ENCODE measurements around the gene KIF5C.
"Not testable (repeated sequence)": the region's sequence is repeated elsewhere in the genome, so short reads cannot be mapped to it uniquely, and the experiment has no call there.

KIF5C gene

DNA sequence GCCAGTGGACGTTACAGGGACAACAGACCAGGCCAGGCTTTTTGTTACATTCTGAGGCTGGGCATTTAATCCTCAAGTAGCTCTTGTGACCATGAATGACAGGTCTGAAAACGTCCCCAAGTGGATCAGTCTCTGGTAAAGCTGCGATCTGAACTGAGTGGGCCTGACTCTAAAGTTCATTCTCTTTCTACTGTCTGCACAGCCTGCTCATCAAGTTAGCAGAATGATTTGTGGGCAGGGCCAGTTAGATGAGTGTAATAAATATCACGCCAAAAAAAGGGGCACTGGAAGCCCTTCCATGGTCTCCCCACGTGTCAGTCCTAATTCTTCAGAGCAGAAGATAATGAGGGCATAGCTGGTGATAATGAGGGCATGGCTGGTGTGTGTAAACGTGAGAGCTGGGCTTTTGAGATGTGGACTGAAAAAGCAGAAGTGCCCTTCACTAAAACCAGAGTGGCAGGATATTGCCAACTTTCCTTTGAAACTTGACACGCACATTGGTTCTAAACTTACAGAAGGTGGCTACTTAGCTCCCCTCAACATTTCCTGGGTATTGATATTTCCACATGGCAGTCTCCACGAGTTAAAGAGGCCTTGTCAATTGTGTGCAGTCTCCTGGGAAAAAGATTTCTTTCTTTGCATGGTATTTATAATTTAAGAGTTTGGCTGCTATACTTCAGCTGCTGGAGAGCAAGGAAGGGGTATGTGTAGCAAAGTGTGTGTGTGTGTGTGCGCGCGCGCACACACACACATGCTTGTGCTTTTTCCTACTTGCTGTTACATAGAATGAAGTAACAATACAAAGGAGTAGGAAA is 90.8 kb downstream of the KIF5C start:
- no peak for DNase-seq (ENCODE audit: low read depth in 2 of 2)

DNA sequence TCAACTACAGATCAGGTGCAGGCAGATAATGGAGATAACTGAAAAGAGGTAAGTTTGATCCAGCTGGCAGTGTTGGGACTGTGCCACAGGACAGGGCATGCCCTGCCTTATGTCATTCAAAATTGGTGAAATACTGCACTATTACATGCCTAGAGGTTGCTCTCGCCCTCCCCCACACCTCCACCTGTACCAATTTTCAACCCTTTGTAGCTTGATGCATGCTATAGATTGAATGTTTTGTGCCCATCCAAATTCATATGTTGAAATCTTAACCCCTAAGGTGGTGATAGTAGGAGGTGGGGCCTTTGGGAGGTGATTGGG is 91.4 kb downstream of the KIF5C start:
- no peak for DNase-seq (ENCODE audit: low read depth in 2 of 2)

DNA sequence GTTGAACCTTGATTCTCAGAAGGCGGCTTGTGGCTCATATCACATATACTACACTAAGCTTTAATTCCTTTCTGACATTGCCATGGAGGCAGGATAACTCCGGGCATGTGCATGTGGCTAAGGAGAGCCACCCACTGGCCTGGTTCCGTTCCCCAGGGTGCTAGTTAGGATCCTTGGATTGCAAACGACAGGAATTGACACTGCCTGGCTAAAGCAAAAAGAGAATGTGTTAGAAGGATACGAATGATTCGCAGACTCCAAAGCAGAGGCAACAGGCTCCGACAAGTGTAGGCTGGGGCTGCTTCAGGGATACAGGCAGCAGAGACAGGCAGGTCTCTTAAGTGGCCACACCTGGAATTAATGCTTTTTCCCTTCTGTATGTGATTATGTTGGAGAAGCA is 92.0 kb downstream of the KIF5C start:
- DNase-seq (ENCODE audit: low read depth in 2 of 2) = no peak

DNA sequence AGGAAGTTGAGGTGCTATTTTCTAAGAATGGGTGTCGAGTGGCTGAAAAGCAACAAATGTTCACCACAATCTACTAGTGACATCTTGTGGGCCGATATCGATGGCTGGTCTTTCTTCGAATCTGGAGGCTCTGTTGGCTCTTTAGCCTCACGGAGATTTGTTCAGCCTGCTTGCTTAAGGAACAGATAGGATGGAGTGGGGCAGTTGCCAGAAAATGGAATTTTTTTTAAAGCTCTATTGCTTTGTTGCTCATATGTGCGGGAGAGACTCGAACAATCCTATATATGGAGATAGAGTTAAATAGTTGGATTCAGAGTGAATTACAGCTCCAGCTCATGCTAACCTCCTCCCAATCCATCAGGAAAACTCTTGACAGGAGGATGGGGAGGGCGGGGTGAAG is 92.6 kb downstream of the KIF5C start:
- DNase-seq (ENCODE audit: low read depth in 2 of 2) = no peak

DNA sequence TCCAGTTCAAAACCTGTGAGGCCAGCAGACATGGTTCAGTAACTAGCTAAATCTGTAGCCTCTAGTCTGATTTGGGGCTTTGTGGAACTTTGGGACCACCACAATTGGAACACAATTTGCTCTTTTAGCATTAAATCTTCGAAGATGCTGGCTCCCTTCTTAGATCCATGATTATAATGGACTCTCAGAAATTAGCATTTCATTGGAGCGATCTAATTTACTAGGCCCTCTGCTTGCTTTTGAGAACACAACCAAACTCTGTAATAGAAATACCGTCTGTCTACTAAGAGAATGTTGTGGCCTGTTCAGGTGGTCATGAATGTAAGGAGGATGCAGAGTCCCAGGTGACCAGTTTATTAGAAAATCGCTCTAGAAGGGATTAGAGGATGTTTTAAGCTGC is 93.3 kb downstream of the KIF5C start:
- no peak for DNase-seq (ENCODE audit: low read depth in 2 of 2)

DNA sequence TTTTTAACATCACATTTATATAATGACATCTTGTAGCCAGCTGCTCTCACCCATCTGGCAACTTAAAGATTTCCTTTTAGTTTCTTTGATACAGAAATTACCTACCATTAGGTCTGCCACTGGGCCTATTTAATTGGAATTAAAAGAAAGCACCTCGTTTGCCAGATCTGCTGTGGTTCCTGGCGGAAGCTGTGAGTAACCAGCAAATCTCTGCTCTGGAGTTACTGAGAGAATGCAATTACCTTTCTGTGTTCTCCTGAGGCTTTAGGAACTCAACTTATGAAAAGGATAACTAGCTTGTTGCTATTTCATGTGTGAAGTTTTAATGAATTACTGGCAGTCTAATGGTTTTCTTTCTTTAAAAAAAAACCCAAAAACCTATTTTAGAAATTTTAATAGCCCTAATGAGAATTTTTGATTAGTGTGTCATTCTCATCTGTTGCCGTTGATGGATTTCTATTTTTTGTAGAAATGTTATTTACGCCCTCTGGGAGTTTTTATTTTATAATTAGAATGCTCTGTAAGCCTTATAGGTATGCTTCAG is 93.8 kb downstream of the KIF5C start:
- no peak for DNase-seq (ENCODE audit: low read depth in 2 of 2)

DNA sequence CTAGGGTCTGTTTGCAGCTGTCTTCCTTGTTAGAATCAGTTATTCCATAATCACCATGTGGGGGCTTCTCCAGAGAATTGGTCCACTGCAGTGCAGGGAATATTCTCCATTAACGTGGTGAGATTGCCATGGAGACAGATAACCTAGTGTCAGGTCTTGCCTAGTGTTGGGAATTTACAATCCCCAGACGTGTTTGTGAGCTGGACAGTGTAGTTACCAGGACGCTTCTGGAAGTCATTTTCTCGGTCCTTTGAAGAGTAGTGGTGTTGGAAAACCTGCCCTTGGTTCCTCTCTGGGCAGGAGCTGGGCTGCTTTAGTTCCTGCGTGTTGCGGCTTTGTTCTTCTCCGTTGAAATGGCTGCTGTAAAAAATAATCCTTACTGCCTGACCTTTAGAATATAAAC is 94.6 kb downstream of the KIF5C start:
- no peak for DNase-seq (ENCODE audit: low read depth in 2 of 2)

DNA sequence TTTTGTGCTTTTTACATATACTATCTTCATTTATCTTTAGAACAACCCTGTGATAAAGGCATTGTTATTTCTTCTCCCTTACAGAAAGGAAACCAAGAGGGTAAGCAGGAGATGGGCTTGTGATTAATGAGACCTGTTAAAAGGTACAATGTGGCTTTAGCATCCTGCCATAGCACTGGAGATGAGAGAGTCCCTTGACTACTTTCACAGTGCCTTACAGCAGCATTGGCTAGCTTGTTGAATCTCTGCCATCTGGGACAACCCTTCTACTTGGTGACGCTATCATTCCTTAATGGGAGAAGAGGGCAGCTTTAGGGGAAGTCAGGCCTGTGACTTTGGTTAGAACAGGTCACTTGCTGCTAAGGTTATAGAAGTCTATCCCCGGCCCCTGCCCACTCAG is 95.4 kb downstream of the KIF5C start:
- DNase-seq (ENCODE audit: low read depth in 2 of 2) = no peak

DNA sequence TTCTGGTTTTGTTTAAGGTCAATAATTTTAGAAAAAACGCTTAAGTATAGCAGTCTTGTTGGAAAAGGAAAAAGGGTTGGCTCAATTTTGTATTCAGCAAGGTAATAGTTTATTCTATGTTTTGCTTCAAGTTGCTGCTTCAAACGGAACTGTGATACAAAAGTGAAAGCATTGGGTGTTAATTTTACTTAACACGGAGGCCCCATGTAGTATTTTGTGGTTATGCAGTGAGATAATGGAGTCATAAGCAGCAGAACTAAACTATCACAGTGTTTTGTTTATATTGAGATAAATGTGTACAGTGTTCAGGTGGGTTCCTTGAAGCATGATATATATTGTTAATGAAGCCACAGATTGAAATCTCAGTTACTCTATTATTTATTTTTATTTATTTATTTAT is 96.5 kb downstream of the KIF5C start:
- DNase-seq (ENCODE audit: low read depth in 2 of 2) = no peak

DNA sequence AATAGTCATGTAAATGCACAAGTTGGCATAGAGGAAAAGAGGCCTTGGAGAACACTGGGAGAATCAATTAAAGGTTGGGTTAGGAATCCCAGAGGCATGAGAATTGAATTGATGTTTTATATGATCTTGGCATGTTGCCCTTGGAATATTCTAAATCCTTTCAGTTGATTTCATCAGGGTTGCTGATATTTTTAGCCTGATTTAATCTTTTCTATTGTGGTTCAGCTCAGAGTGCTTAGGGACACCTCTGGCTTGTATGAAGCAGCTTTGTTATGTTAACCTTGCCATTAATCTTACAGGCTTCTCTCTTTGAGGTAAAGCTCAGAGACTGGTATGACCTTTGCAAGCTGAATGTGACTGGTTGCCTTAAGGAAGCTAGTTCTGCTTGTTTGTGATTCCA is 99.1 kb downstream of the KIF5C start:
- no peak for DNase-seq (ENCODE audit: low read depth in 2 of 2)

DNA sequence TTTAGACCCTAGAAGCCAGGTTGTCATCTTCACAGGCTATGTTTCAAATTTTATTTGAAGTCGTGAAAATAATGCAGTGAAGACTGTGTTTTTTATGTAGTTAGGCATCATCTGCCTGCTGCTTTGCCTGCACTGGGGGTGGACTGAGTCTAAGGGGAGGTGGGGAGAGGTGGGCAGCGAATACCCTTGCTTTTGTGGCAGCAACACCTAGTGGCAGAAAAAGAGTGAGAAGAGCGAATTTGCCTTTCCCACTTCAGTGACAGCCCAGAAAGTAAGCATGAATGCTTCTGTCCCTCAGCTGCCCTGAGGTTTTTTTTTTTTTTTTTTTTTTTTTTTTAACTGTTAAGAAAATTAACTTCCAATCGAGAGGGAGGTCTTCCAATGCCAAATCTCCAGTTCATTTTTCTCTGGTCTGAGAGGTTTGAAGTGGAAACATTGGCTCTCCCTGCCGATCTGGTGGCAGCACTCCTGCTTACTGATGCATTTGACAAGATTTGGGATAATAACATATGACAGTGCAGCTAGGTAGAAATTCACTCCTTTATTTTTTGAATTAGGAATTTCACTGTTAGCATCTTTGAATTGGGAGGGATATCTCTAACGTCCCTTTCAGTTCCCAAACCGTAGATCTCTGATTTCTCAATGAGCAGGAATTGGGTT is 103.1 kb downstream of the KIF5C start:
- DNase-seq (ENCODE audit: low read depth in 2 of 2) = no peak

DNA sequence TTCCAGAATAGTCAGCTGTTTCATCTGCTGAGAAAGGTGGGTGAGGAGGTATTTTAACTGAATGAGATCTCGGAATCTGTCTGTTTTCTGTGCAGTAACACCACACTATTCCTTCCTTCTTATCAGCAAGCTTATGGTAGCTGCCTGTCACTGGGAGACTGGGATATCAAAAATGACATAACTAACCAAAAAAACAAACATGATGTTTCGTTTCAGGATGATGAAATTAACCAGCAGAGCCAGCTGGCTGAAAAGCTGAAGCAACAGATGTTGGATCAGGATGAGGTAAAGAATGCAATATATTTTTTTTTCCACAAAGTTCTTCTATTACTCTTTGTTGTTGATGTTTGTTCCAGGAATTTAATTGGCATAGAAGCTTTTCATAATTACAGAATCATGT is 103.7 kb downstream of the KIF5C start:
- no peak for DNase-seq (ENCODE audit: low read depth in 2 of 2)

DNA sequence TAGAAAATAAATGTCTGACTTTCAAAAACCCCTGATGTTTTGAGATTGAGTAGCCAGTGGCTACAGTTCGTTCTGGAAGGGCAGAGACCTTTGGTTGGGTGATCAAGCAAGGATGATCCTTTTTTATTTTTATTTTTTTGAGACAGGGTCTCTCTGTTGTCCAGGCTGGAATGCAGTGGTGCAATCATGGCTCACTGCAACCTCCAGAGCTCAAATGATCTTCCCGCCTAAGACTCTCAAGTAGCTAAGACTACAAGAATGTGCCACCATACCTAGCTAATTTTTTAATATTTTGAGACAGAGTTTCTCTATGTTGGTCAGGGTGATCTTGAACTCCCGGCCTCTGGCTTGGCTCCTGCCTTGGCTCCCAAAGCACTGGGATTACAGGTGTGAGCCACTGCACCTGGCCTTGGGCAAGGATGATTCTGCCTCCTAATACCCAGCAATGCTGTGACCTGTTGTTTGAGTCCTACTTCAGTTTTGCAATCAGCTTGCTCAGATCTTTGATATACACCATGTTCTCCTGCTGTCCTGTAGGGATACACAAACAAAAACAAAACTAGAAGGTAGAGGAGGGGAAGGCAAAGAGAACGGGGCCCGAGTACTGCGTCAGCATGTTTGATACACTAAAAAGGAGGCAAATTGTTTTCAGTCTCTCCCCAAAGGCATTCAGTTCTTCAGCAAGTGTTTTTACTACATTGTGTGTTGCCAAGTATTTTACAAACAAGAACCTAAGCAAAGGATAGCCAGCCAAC is 104.3 kb downstream of the KIF5C start:
- DNase-seq (ENCODE audit: low read depth in 2 of 2) = no peak

DNA sequence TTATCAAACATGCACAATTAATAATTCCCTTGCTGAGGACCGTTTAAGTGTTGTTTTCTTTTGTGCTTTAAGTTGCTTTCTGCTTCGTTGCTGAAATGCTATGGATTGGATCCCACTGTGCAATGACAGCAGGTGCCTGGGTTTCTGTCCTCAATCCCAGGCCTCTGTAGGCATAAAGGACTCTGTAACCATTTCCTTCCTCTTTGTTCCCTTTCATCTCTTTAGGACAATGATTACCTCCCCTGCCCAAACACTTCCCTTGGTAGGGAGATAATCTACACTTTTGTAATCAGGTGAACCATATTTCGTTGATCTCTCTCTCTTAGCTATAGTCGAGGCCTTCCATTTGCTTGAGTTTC is 104.9 kb downstream of the KIF5C start:
- DNase-seq (ENCODE audit: low read depth in 2 of 2) = no peak

DNA sequence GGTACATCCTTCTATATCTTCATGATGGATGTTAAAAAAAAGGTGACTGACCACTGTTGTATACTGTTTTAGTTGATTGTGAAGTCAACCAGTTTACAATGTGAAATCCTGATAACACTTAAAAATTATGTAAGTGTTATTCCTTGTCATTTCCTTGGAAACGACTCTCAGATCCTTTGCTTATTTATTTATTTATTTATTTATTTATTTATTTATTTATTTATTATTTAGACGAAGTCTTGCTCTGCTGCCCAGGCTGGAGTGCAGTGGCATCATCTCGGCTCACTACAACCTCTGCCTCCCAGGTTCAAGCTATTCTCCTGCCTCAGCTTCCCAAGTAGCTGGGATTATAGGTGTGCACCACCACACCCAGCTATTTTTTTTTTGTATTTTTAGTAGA is 105.5 kb downstream of the KIF5C start:
- DNase-seq (ENCODE audit: low read depth in 2 of 2) = not testable (repeated sequence)

DNA sequence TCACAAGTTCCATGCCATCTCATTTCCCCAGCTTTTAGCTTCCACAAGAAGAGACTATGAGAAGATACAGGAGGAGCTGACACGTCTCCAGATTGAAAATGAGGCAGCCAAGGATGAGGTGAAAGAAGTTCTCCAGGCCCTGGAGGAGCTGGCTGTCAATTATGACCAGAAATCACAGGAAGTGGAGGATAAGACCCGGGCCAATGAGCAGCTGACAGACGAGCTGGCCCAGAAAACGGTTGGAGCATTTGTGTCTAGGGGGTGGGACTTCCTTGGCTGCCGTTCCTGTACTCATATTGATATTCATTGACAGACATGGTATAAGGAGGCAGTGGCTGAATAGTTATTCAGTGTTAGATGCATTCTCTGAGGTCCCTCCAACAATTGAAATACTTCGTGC is 106.3 kb downstream of the KIF5C start:
- no peak for DNase-seq (ENCODE audit: low read depth in 2 of 2)

DNA sequence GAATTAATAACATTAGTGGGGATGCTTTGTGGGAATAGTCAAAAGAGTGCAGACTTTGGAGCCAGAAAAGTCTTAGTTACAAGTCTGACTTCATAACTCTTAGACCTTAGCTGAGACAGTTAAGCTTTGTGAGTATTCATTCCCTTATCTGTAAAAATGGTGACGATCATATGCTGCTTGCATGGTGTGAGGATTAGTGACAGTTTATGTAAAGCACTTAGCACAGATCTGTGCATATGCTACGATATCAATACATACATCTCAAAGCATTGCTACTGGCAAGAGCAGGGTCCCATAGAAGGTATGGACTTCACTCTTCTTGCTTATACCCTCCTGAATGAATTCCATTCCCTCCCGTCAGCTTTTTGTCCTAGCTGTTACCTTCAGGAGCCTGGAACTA is 106.8 kb downstream of the KIF5C start:
- DNase-seq (ENCODE audit: low read depth in 2 of 2) = no peak

DNA sequence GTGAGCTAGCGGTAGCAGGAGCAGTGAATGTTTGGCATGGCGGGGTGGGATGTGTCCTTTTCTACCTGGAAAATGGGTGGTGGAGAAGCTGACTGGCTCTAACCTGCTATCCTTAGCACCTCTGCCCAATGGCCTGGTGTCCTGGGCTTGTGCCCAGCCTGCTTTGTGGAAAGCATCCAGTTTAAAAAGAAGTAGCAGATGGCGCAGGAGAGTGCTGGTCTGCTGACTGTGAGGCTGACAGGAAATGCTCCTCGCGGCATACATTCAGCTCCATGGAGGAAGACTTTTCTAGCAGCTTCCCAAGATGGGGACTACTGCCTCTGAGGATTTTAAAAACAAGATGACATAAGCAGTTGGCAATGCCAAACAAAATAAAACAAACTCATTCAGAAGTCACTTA is 107.3 kb downstream of the KIF5C start:
- DNase-seq (ENCODE audit: low read depth in 2 of 2) = no peak

DNA sequence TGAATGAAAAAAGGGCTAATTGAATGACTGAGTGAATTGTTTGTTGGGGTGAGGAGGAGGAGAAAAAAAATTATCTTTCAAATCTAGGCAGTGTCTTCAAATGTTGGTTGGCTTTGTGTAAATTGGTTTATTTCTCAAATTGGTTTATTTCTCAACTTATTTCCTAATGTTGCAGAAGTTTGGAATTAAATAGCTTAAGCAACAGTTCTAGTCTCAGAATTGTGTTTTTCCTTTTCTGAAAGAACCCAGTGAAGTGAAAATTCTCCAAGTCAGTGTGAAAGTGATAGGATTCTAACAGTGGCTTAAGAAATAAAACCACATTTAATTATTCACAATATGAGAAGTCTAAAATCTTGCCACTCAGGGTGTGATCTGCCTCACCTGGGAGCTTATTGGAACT is 108.9 kb downstream of the KIF5C start:
- DNase-seq (ENCODE audit: low read depth in 2 of 2) = no peak

DNA sequence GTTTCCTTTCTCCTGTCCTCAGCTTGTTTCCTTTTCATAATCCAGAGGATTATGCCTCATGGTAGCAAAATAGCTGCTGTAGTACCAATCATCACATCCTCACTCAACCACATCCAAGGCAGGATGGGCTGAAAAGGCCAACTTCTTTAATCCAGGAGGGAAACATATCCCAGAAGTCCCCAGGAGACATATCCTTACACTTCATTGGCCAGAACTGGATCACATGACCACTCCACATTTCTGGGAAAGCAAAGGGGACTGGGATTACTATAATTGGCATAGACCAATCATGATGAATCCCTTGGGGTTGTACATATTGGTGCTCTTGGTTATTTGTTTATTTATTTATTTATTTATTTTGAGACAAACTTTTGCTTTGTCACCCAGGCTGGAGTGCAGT is 109.4 kb downstream of the KIF5C start:
- DNase-seq (ENCODE audit: low read depth in 2 of 2) = no peak

DNA sequence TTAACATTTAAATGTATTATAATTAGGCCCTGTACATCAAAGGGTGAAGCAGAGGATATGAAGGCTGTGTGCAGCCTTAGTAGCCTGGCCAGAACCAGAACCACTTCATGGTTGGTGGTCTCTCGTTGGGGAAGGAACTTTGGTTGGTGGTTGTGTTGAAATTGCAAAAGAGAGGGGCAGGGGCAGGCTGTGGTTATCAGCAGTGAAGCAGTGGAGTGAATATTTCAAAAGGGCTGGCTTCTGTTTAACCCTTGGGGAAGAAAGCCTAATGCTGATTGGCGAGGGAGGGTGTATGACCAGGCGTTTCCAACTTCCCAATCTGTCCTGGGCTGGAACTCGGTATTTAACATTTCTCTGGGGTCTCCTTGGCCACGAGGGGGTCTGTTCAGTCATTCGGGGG is 112.3 kb downstream of the KIF5C start:
- DNase-seq (ENCODE audit: low read depth in 2 of 2) = no peak

DNA sequence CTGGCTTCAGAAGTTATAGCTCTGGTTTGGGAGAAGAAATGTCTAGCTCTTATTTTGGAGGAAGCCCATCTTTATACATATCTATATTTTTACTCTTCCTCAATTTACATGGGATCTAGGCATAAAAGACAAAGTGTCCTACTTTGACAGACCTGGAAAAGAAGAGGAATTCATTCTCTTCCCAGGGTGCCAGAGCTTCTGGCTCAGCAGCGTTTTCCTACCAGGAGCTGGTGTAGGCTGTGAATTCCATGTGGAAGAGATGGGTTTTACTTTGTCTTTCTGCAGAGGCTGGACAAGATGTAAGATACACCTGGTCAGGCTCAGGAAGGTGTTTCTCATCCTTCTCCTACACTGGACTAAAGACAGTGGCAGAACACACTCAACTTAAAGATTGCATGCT is 113.3 kb downstream of the KIF5C start:
- no peak for DNase-seq (ENCODE audit: low read depth in 2 of 2)
